ENCODE data around the gene TMEM242. TPM values are rescaled to one million over a fixed set of nuclear protein-coding genes. Genes with fewer than 3 reads are reported as not detected.
A peak's percentile ranks its signal among the peaks of the same experiment; 100 is the strongest.

TMEM242 gene
- total and polyA plus RNA-seq, 9 donors: 5.5 to 12.1 (median 10.1) TPM

- peak; percentile 77 to 86 (median 80) for DNase-seq
- Histone ChIP-seq H3K9me3 (no peaks in the 10 kb centered on the region), H3K27me3 (no peaks in the 10 kb centered on the region), H3K4me3 (no peak overlapping the region), H3K36me3 (no peaks in the 10 kb centered on the region), H3K27ac (peak overlapping the region; percentile 40 to 59), H3K4me1 (ENCODE audit: insufficient read depth) (peaks cover 10% of the 10 kb centered on the region)
- intact Hi-C loops (cut with DNase I): no loop called here
- 1 to 5% (median 2%) methylated on average over 16 of the region's 16 CpGs for WGBS, 3 donors
- TF ChIP-seq POLR2A (IDR thresholded peaks at IDR 0.05) (no peak), EP300 (IDR thresholded peaks at IDR 0.05) (no peak), CTCF (IDR thresholded peaks at IDR 0.05) (no peak)
These were observed 54.0 kb downstream of the TMEM242 start for GRCh38 chr6:157269261-157269794.

GRCh38 chr6:157268835-157269234, 54.5 kb downstream of the TMEM242 start:
- H3K27ac ChIP-seq: peak overlapping the region in 1 of 2 donors; percentile 59
- H3K4me3 ChIP-seq: no peak overlapping the region
- H3K9me3 ChIP-seq: no peaks in the 10 kb centered on the region
- H3K27me3 ChIP-seq: no peaks in the 10 kb centered on the region
- peak in 4 of 5 donors; percentile 43 to 61 (median 54) for DNase-seq
- 32 to 35% (median 35%) methylated on average over 6 of the region's 6 CpGs for WGBS, 3 donors
- H3K4me1 ChIP-seq (ENCODE audit: insufficient read depth): peaks cover 9% of the 10 kb centered on the region
- TF ChIP-seq POLR2A (IDR thresholded peaks at IDR 0.05): no peak
- TF ChIP-seq CTCF (IDR thresholded peaks at IDR 0.05): no peak
- no peak for TF ChIP-seq EP300 (IDR thresholded peaks at IDR 0.05)
- no peaks in the 10 kb centered on the region for H3K36me3 ChIP-seq
- intact Hi-C loops (cut with DNase I): no loop called here

GRCh38 chr6:157268396-157268795, 54.9 kb downstream of the TMEM242 start:
- H3K4me3 ChIP-seq: no peak overlapping the region
- H3K27ac ChIP-seq: peak overlapping the region in 1 of 2 donors; percentile 59
- no peak for TF ChIP-seq POLR2A (IDR thresholded peaks at IDR 0.05)
- WGBS, 3 donors: 93 to 96% (median 93%) methylated on average over 4 to 6 of the region's 6 CpGs
- H3K27me3 ChIP-seq: no peaks in the 10 kb centered on the region
- intact Hi-C loops (cut with DNase I): no loop called here
- peaks cover 9% of the 10 kb centered on the region for H3K4me1 ChIP-seq (ENCODE audit: insufficient read depth)
- DNase-seq: no peak
- no peaks in the 10 kb centered on the region for H3K9me3 ChIP-seq
- H3K36me3 ChIP-seq: no peaks in the 10 kb centered on the region

DNA sequence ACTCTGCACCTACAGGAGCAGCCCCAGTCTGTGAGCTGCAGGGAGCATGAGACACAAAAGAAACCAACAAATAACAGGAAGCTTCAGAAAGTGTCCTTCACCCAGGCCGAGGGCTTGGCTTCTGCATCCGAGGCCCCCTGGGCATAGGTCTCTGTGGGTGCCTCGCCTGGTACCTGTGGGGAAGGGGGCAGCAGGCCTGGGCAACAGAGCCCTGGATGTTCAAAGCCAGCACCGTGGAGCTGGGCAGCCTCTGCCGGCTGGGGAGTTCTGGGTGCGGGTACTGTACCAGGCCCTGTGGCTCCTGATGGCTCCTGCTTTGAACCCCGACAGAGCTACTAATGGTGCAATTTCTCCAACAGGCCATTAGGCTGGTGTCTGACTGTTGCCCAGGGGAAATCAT, 55.7 kb downstream of the TMEM242 start:
- no peak for TF ChIP-seq CTCF (IDR thresholded peaks at IDR 0.05)
- no peak for TF ChIP-seq POLR2A (IDR thresholded peaks at IDR 0.05)
- TF ChIP-seq EP300 (IDR thresholded peaks at IDR 0.05): no peak
- Histone ChIP-seq H3K27me3 (no peaks in the 10 kb centered on the region), H3K4me1 (ENCODE audit: insufficient read depth) (peaks cover 9% of the 10 kb centered on the region), H3K9me3 (no peaks in the 10 kb centered on the region), H3K27ac (no peak overlapping the region), H3K36me3 (no peaks in the 10 kb centered on the region), H3K4me3 (no peak overlapping the region)
- WGBS, 3 donors: 91 to 95% (median 92%) methylated on average over 7 of the region's 7 CpGs
- intact Hi-C loops (cut with DNase I): no loop called here
- DNase-seq: no peak

GRCh38 chr6:157267109-157267611, 56.2 kb downstream of the TMEM242 start:
- Histone ChIP-seq H3K27me3 (no peaks in the 10 kb centered on the region), H3K4me1 (ENCODE audit: insufficient read depth) (peaks cover 9% of the 10 kb centered on the region), H3K36me3 (no peaks in the 10 kb centered on the region), H3K4me3 (no peak overlapping the region), H3K27ac (no peak overlapping the region), H3K9me3 (no peaks in the 10 kb centered on the region)
- intact Hi-C loops (cut with DNase I): no loop called here
- TF ChIP-seq EP300 (IDR thresholded peaks at IDR 0.05): no peak
- TF ChIP-seq CTCF (IDR thresholded peaks at IDR 0.05): no peak
- WGBS, 3 donors: 90 to 93% (median 91%) methylated on average over 18 of the region's 18 CpGs
- no peak for DNase-seq

Data from ovary (tissue), 9 donors.